DND-41 (cell line): ENCODE measurements around the gene TBC1D4.

Experiments used
- EZH2 ChIP-seq: IDR thresholded peaks from 3 replicates; pipeline ENCODE4 v1.6.1; 2012; ENCODE audit warnings: borderline replicate concordance, low read depth, mild to moderate bottlenecking, moderate library complexity, low read length, inconsistent platforms; ENCODE audit not compliant: severe bottlenecking
- TF ChIP-seq, protein P1 (sequence below): IDR thresholded peaks from 2 replicates; pipeline ENCODE4 v1.5.1; 2012; ENCODE audit warnings: borderline replicate concordance, low read length, moderate library complexity, mild to moderate bottlenecking; ENCODE audit not compliant: poor library complexity, severe bottlenecking; ENCODE audit errors: extremely low read depth

DNA sequence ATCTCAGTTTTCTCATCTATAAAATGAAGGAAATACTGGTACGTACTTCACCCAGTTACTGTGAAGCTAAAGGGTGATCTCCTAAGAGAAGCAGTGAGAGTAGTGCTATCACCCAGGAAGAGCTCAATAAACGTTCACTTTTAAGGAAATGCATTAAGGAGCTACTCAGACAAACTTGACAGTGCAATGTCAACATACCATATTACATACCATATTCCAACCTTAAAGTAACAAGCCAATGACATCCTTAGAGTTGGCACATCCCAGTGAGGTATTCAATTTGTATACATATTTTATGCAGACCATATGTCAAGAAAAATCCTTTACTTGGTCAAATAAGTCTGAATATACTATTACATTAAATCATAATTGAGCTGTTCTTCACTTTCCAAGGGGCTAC is 7.0 kb downstream of the TBC1D4 start:
- TF ChIP-seq, protein P1, sequence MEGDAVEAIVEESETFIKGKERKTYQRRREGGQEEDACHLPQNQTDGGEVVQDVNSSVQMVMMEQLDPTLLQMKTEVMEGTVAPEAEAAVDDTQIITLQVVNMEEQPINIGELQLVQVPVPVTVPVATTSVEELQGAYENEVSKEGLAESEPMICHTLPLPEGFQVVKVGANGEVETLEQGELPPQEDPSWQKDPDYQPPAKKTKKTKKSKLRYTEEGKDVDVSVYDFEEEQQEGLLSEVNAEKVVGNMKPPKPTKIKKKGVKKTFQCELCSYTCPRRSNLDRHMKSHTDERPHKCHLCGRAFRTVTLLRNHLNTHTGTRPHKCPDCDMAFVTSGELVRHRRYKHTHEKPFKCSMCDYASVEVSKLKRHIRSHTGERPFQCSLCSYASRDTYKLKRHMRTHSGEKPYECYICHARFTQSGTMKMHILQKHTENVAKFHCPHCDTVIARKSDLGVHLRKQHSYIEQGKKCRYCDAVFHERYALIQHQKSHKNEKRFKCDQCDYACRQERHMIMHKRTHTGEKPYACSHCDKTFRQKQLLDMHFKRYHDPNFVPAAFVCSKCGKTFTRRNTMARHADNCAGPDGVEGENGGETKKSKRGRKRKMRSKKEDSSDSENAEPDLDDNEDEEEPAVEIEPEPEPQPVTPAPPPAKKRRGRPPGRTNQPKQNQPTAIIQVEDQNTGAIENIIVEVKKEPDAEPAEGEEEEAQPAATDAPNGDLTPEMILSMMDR = no peak
- TF ChIP-seq EZH2 = no peak
